Ishikawa (cell line): ENCODE measurements around the gene ASH1L.

ENCODE experiments used
- CEBPB ChIP-seq: IDR thresholded peaks from 2 replicates; pipeline ENCODE4 v1.6.1; 2012
- CREB1 ChIP-seq: IDR thresholded peaks from 2 replicates; pipeline ENCODE4 v1.6.1; 2012; ENCODE audit warnings: low read depth
- EGR1 ChIP-seq: IDR thresholded peaks from 2 replicates; pipeline ENCODE4 v1.6.1; 2012
- EP300 ChIP-seq: IDR thresholded peaks from 2 replicates; pipeline ENCODE4 v1.6.1; 2012; ENCODE audit warnings: borderline replicate concordance
- FOXM1 ChIP-seq: IDR thresholded peaks from 2 replicates; pipeline ENCODE4 v1.6.1; 2012; ENCODE audit warnings: low read depth, borderline replicate concordance
- MAX ChIP-seq: IDR thresholded peaks from 2 replicates; pipeline ENCODE4 v1.6.1; 2012
- NFIC ChIP-seq: IDR thresholded peaks from 2 replicates; pipeline ENCODE4 v1.6.1; 2012
- RAD21 ChIP-seq: IDR thresholded peaks from 2 replicates; pipeline ENCODE4 v1.6.1; 2012; ENCODE audit warnings: low read depth
- REST ChIP-seq: IDR thresholded peaks from 2 replicates; pipeline ENCODE4 v1.6.1; 2012; ENCODE audit warnings: low read depth, mild to moderate bottlenecking
- TAF1 ChIP-seq: IDR thresholded peaks from 2 replicates; pipeline ENCODE4 v1.6.1; 2012; ENCODE audit warnings: low read depth, mild to moderate bottlenecking
- TCF12 ChIP-seq: IDR thresholded peaks from 2 replicates; pipeline ENCODE4 v1.6.1; 2012; ENCODE audit warnings: low read depth
- TEAD4 ChIP-seq: IDR thresholded peaks from 2 replicates; pipeline ENCODE4 v1.6.1; 2012
- USF1 ChIP-seq: IDR thresholded peaks from 2 replicates; pipeline ENCODE4 v1.6.1; 2012
- YY1 ChIP-seq: IDR thresholded peaks from 2 replicates; pipeline ENCODE4 v1.6.1; 2012; ENCODE audit warnings: low read depth
- ZBTB7A ChIP-seq: IDR thresholded peaks from 2 replicates; pipeline ENCODE4 v1.6.1; 2012; ENCODE audit warnings: low read depth

The ASH1L gene

GRCh38 chr1:155537193-155537592 lies 25.4 kb downstream of the ASH1L start:
- TF ChIP-seq EP300 (no peak), CEBPB (no peak), ZBTB7A (no peak), REST (no peak), USF1 (no peak), RAD21 (no peak), YY1 (no peak), TCF12 (no peak), EGR1 (no peak), TAF1 (no peak), CREB1 (no peak), FOXM1 (no peak), MAX (no peak), TEAD4 (no peak), NFIC (no peak)

GRCh38 chr1:155531624-155532023 lies 31.0 kb downstream of the ASH1L start:
- no peak for TF ChIP-seq REST
- TF ChIP-seq YY1, result no peak
- no peak for TF ChIP-seq TAF1
- TF ChIP-seq EGR1, result no peak
- TF ChIP-seq CREB1, result no peak
- TF ChIP-seq EP300, result no peak
- TF ChIP-seq FOXM1, result no peak
- TF ChIP-seq USF1, result no peak
- TF ChIP-seq MAX, result no peak
- TF ChIP-seq ZBTB7A, result no peak
- no peak for TF ChIP-seq CEBPB
- TF ChIP-seq NFIC, result no peak
- TF ChIP-seq TCF12, result no peak

GRCh38 chr1:155529929-155530328 lies 32.7 kb downstream of the ASH1L start:
- TF ChIP-seq TAF1, result no peak
- no peak for TF ChIP-seq TEAD4
- TF ChIP-seq EGR1, result no peak
- no peak for TF ChIP-seq TCF12
- no peak for TF ChIP-seq USF1
- no peak for TF ChIP-seq CEBPB
- no peak for TF ChIP-seq MAX
- no peak for TF ChIP-seq FOXM1
- TF ChIP-seq YY1, result no peak
- no peak for TF ChIP-seq REST
- no peak for TF ChIP-seq ZBTB7A

- no peak for TF ChIP-seq TCF12
- TF ChIP-seq RAD21, result no peak
- TF ChIP-seq MAX, result no peak
- TF ChIP-seq CEBPB, result no peak
- no peak for TF ChIP-seq TAF1
Measured at GRCh38 chr1:155529109-155529508, 33.5 kb downstream of the ASH1L start.
